SU-DHL-6 (cell line): Measurements from ENCODE around the gene REXO1.

Source experiments
- H2AFZ ChIP-seq: fragments of 200-600 bp; sonication (generic); 2 replicates; pipeline ENCODE4 v1.6.1; 2014; ENCODE audit warnings: low read depth, mild to moderate bottlenecking, moderate library complexity, mixed read lengths, antibody characterized with exemption, low read length; ENCODE audit not compliant: severe bottlenecking
- H3F3A ChIP-seq: fragments of 200-600 bp; shearing (Covaris generic); 2 replicates; pipeline ENCODE4 v1.6.0; 2016; ENCODE audit warnings: antibody characterized with exemption, mild to moderate bottlenecking; ENCODE audit not compliant: insufficient read depth
- H3K27ac ChIP-seq: fragments of 200-600 bp; sonication (generic); 2 replicates; pipeline ENCODE4 v1.5.1; 2016; ENCODE audit warnings: low read depth, mild to moderate bottlenecking, low read length, moderate library complexity, mixed read lengths
- H3K27me3 ChIP-seq: fragments of 200-600 bp; sonication (generic), shearing (Covaris generic); 2 replicates; pipeline ENCODE4 v1.6.0; 2014; ENCODE audit warnings: mild to moderate bottlenecking, low read length
- H3K36me3 ChIP-seq: fragments of 200-600 bp; sonication (generic); 2 replicates; pipeline ENCODE4 v1.6.1; 2014; ENCODE audit warnings: mild to moderate bottlenecking, low read length, mixed read lengths
- H3K4me2 ChIP-seq: fragments of 300-600, 200-600 bp; shearing (Covaris generic), sonication (generic); 2 replicates; pipeline ENCODE4 v1.6.0; 2014; ENCODE audit warnings: low read length, low read depth, mild to moderate bottlenecking; ENCODE audit not compliant: poor library complexity, severe bottlenecking
- H3K4me3 ChIP-seq: fragments of 200-600 bp; sonication (generic); 2 replicates; pipeline ENCODE4 v1.5.1; 2014; ENCODE audit warnings: antibody characterized with exemption, low read length, mild to moderate bottlenecking, mixed read lengths; ENCODE audit not compliant: insufficient read depth, poor library complexity, severe bottlenecking
- H3K79me2 ChIP-seq: fragments of 200-600 bp; sonication (generic); 2 replicates; pipeline ENCODE4 v1.6.1; 2014; ENCODE audit warnings: mild to moderate bottlenecking, low read length, moderate library complexity; ENCODE audit not compliant: insufficient read depth
- H3K9ac ChIP-seq: fragments of 200-600 bp; sonication (generic); 2 replicates; pipeline ENCODE4 v1.7.0; 2014; ENCODE audit warnings: mild to moderate bottlenecking, low read length
- H3K9me2 ChIP-seq: fragments of 200-600 bp; sonication (generic); replicated peaks from 2 replicates; pipeline ENCODE4 v1.6.1; 2014; ENCODE audit warnings: low read length; ENCODE audit not compliant: insufficient read depth
- H3K9me3 ChIP-seq: fragments of 200-600 bp; sonication (generic); 2 replicates; pipeline ENCODE4 v1.6.1; 2014; ENCODE audit warnings: low read length, mixed read lengths; ENCODE audit not compliant: insufficient read depth
- H4K20me1 ChIP-seq: fragments of 200-600 bp; sonication (generic); 2 replicates; pipeline ENCODE4 v1.6.1; 2014; ENCODE audit warnings: low read depth, mild to moderate bottlenecking, antibody characterized with exemption, low read length, moderate library complexity, mixed read lengths
- EZH2phosphoT487 ChIP-seq: fragments of 200-600 bp; sonication (generic), shearing (Covaris generic); conservative IDR thresholded peaks from 2 replicates; pipeline ENCODE4 v1.6.1; 2018; ENCODE audit warnings: mild to moderate bottlenecking, antibody characterized with exemption, low read length, moderate library complexity, mixed read lengths
- TF ChIP-seq, protein P1 (sequence below): fragments of 200-600 bp; sonication (generic); IDR thresholded peaks from one replicate; pipeline ENCODE4 v1.5.1; 2017; ENCODE audit warnings: antibody characterized with exemption, mild to moderate bottlenecking, low read length, moderate library complexity; ENCODE audit not compliant: insufficient read depth, poor library complexity, severe bottlenecking

REXO1 gene

GRCh38 chr19:1855828-1856255 lies 7.6 kb upstream of the REXO1 start:
- Histone ChIP-seq H3K79me2 (peaks cover 56% of the 10 kb centered on the region), H3K36me3 (no peaks in the 10 kb centered on the region), H3K9me2 (no peaks in the 10 kb centered on the region), H3K9me3 (no peaks in the 10 kb centered on the region), H3K27me3 (no peaks in the 10 kb centered on the region), H3K4me2 (peak overlapping the region; percentile 55), H3K27ac (peak overlapping the region; percentile 61), H2AFZ (no peak overlapping the region), H4K20me1 (peaks cover 4% of the 10 kb centered on the region; the same call in 1 of the 2 replicates), H3F3A (peaks cover 10% of the 10 kb centered on the region; the same call in 1 of the 2 replicates), H3K9ac (peak overlapping the region; percentile 49), H3K4me3 (no peak overlapping the region)
- no peak for TF ChIP-seq EZH2phosphoT487
- TF ChIP-seq, protein P1, sequence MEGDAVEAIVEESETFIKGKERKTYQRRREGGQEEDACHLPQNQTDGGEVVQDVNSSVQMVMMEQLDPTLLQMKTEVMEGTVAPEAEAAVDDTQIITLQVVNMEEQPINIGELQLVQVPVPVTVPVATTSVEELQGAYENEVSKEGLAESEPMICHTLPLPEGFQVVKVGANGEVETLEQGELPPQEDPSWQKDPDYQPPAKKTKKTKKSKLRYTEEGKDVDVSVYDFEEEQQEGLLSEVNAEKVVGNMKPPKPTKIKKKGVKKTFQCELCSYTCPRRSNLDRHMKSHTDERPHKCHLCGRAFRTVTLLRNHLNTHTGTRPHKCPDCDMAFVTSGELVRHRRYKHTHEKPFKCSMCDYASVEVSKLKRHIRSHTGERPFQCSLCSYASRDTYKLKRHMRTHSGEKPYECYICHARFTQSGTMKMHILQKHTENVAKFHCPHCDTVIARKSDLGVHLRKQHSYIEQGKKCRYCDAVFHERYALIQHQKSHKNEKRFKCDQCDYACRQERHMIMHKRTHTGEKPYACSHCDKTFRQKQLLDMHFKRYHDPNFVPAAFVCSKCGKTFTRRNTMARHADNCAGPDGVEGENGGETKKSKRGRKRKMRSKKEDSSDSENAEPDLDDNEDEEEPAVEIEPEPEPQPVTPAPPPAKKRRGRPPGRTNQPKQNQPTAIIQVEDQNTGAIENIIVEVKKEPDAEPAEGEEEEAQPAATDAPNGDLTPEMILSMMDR = no peak

DNA sequence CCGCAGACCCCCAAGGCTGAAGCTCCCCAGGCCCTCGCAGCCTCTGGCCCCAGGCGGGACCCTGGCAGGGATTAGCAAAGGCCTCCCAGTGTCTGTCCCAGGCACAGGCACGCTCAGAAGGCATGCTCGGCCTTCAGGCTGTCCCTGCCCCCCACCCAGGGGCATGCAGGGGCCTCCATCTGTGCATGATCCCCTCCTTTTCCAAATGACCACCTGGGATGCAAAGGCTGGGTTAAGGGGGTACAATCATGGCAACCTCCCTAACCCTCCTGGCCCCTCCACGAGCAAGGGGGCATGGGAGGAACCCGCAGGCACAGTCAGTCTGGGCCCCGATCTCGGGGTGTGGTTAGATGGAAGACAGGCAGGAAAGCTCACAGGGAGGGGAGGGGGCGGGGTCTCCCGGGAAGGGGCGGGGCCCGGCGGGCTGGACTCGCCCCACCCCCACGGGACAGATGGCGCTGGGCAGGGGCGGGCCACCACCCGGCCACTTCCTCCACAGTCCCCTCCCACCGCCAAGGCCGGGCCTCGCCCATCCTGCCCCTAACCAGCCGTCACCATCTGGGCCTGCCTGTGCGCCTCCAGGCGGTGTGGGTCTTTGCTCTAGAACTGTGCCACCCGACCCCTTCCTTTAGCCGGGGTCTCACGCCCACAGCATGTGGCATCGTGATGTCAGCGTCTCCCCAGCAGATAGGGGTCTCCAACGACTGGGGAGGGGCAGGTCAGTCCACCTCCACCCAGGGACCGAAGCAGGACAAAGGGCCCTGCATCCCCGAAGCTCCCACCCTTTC lies 7.0 kb upstream of the REXO1 start:
- Histone ChIP-seq H3K9me2 (no peaks in the 10 kb centered on the region), H3F3A (peaks cover 10% of the 10 kb centered on the region; the same call in 1 of the 2 replicates), H4K20me1 (peaks cover 4% of the 10 kb centered on the region; the same call in 1 of the 2 replicates), H2AFZ (no peak overlapping the region), H3K4me2 (peak overlapping the region; percentile 55), H3K36me3 (no peaks in the 10 kb centered on the region), H3K27ac (peak overlapping the region; percentile 61), H3K9ac (peak overlapping the region; percentile 49; the same call in 1 of the 2 replicates), H3K9me3 (no peaks in the 10 kb centered on the region), H3K79me2 (peaks cover 50% of the 10 kb centered on the region), H3K27me3 (no peaks in the 10 kb centered on the region), H3K4me3 (no peak overlapping the region)
- TF ChIP-seq EZH2phosphoT487 = no peak
- TF ChIP-seq, protein P1 = no peak

GRCh38 chr19:1854542-1855039 lies 6.3 kb upstream of the REXO1 start:
- no peak overlapping the region for H3K9ac ChIP-seq
- H2AFZ ChIP-seq = no peak overlapping the region
- H3K36me3 ChIP-seq = no peaks in the 10 kb centered on the region
- H3K27me3 ChIP-seq = no peaks in the 10 kb centered on the region
- H3K4me3 ChIP-seq = no peak overlapping the region
- H3K79me2 ChIP-seq = peaks cover 43% of the 10 kb centered on the region
- H3K27ac ChIP-seq = no peak overlapping the region
- peaks cover 4% of the 10 kb centered on the region; the same call in 1 of the 2 replicates for H4K20me1 ChIP-seq
- no peaks in the 10 kb centered on the region for H3K9me3 ChIP-seq
- TF ChIP-seq, protein P1 = no peak
- TF ChIP-seq EZH2phosphoT487 = no peak
- peaks cover 16% of the 10 kb centered on the region; the same call in 1 of the 2 replicates for H3F3A ChIP-seq
- no peaks in the 10 kb centered on the region for H3K9me2 ChIP-seq
- H3K4me2 ChIP-seq = no peak overlapping the region
